NCI-H2029 treated with DMSO at 0.1 percent for 48 hours (cell line): ENCODE data around the gene TECTA.
A peak's percentile ranks its signal among the peaks of the same experiment; 100 is the strongest.
"Not testable (repeated sequence)": the region's sequence is repeated elsewhere in the genome, so short reads cannot be mapped to it uniquely, and the experiment has no call there.

Experiments used
- DNase-seq: peaks from one replicate; lab custom pipeline; 2025; lab: John Stamatoyannopoulos, UW

TECTA gene

GRCh38 chr11:121090145-121090721, 10.8 kb upstream of the TECTA start:
- DNase-seq: no peak

- no peak for DNase-seq
Measured at GRCh38 chr11:121091492-121092152, 9.4 kb upstream of the TECTA start.

- DNase-seq: no peak
Measured at GRCh38 chr11:121095561-121095960, 5.5 kb upstream of the TECTA start.

GRCh38 chr11:121099364-121099763, 1.7 kb upstream of the TECTA start:
- DNase-seq: no peak

GRCh38 chr11:121099885-121100284, 1.2 kb upstream of the TECTA start:
- no peak for DNase-seq

- DNase-seq: no peak
Measured at GRCh38 chr11:121104312-121104762, 3.3 kb downstream of the TECTA start.

- no peak for DNase-seq
Measured at GRCh38 chr11:121105063-121105480, 4.0 kb downstream of the TECTA start.

- DNase-seq: no peak
Measured at GRCh38 chr11:121105481-121106195, 4.6 kb downstream of the TECTA start.

GRCh38 chr11:121106812-121107211, 5.8 kb downstream of the TECTA start:
- DNase-seq: peak; percentile 43

- DNase-seq: no peak
Measured at GRCh38 chr11:121108413-121108812, 7.4 kb downstream of the TECTA start.

- DNase-seq: no peak
Measured at GRCh38 chr11:121109471-121109870, 8.4 kb downstream of the TECTA start.

GRCh38 chr11:121109916-121110586, 9.0 kb downstream of the TECTA start:
- DNase-seq: no peak

- DNase-seq: no peak
Measured at GRCh38 chr11:121110871-121111724, 10.1 kb downstream of the TECTA start.

GRCh38 chr11:121112498-121113455, 11.7 kb downstream of the TECTA start:
- DNase-seq: peak; percentile 63

- no peak for DNase-seq
Measured at GRCh38 chr11:121113611-121114010, 12.6 kb downstream of the TECTA start.

GRCh38 chr11:121115024-121115423, 14.0 kb downstream of the TECTA start:
- not testable (repeated sequence) for DNase-seq

- no peak for DNase-seq
Measured at GRCh38 chr11:121117788-121118187, 16.7 kb downstream of the TECTA start.

- no peak for DNase-seq
Measured at GRCh38 chr11:121119440-121119839, 18.4 kb downstream of the TECTA start.

GRCh38 chr11:121122328-121122727, 21.3 kb downstream of the TECTA start:
- DNase-seq: no peak

- no peak for DNase-seq
Measured at GRCh38 chr11:121123496-121124069, 22.5 kb downstream of the TECTA start.
